A673 (cell line): Measurements from ENCODE around the gene NMRAL1. TPM values are rescaled to one million over a fixed set of nuclear protein-coding genes. Genes with fewer than 3 reads are reported as not detected.

ENCODE experiments used
- BruUV-seq: library from RNA; stranded (reverse); fragments of 400-500 nt; replicated peaks from 2 replicates; lab custom pipeline; 2021; lab: Mats Ljungman, UMichigan
- CTCF ChIA-PET: fragments of 300-600 bp; sonication (Branson Sonifier 250); formaldehyde crosslinking; loops from one replicate; lab custom pipeline; 2022; ENCODE audit warnings: antibody characterized with exemption; lab: Charles Lee
- POLR2A ChIA-PET: fragments of 300-600 bp; sonication (Branson Sonifier 250); formaldehyde crosslinking; loops from one replicate; lab custom pipeline; 2022; ENCODE audit warnings: antibody characterized with exemption; ENCODE audit not compliant: low non-redundant PET; lab: Charles Lee
- DNase-seq: peaks from one replicate; pipeline ENCODE4 v3.0.0-alpha.2; 2015; ENCODE audit warnings: low spot score
- H3K27ac ChIP-seq: fragments of 200-600 bp; sonication (generic); 2 replicates; pipeline ENCODE4 v1.5.1; 2016; ENCODE audit warnings: mixed run types, low read depth, mild to moderate bottlenecking, mixed read lengths, antibody characterized with exemption, low read length; ENCODE audit not compliant: poor library complexity, severe bottlenecking
- H3K27me3 ChIP-seq: fragments of 200-600 bp; sonication (generic); replicated peaks from 2 replicates; pipeline ENCODE4 v1.6.1; 2017; ENCODE audit warnings: mixed run types, low read depth, mild to moderate bottlenecking, mixed read lengths, antibody characterized with exemption, low read length; ENCODE audit not compliant: insufficient read depth, poor library complexity
- H3K36me3 ChIP-seq: fragments of 200-600 bp; sonication (generic); 2 replicates; pipeline ENCODE4 v1.6.1; 2016; ENCODE audit warnings: mixed run types, mild to moderate bottlenecking, mixed read lengths, antibody characterized with exemption, low read length; ENCODE audit not compliant: insufficient read depth, poor library complexity, severe bottlenecking
- H3K4me1 ChIP-seq: fragments of 200-600 bp; sonication (generic); 2 replicates; pipeline ENCODE4 v1.6.1; 2017; ENCODE audit warnings: mixed run types, mild to moderate bottlenecking, mixed read lengths, antibody characterized with exemption, low read length; ENCODE audit not compliant: insufficient read depth, poor library complexity, severe bottlenecking
- H3K4me3 ChIP-seq: fragments of 200-600 bp; sonication (generic); 2 replicates; pipeline ENCODE4 v1.5.1; 2016; ENCODE audit warnings: low read depth, mixed run types, mild to moderate bottlenecking, mixed read lengths, low read length; ENCODE audit not compliant: poor library complexity, severe bottlenecking
- H3K9me3 ChIP-seq: fragments of 200-600 bp; sonication (generic); 2 replicates; pipeline ENCODE4 v1.6.1; 2016; ENCODE audit warnings: mixed run types, low read depth, mild to moderate bottlenecking, mixed read lengths, antibody characterized with exemption, low read length; ENCODE audit not compliant: poor library complexity, severe bottlenecking
- CTCF ChIP-seq: fragments of 300-800, 200-600 bp; sonication (generic); conservative IDR thresholded peaks from 2 replicates; pipeline ENCODE4 v1.5.1; 2017; ENCODE audit warnings: low read depth, mild to moderate bottlenecking, antibody characterized with exemption, low read length, moderate library complexity, mixed read lengths
- EZH2 ChIP-seq: fragments of 200-600 bp; sonication (generic); IDR thresholded peaks from 2 replicates; pipeline ENCODE4 v1.6.1; 2017; ENCODE audit warnings: borderline replicate concordance, low read depth, mild to moderate bottlenecking, mixed read lengths, antibody characterized with exemption, low read length; ENCODE audit not compliant: poor library complexity, severe bottlenecking
- intact Hi-C: fragments of 100-400 bp; cut with micrococcal nuclease; formaldehyde crosslinking; loops from one replicate; pipeline ENCODE4 v1.10.0; 2022; ENCODE audit not compliant: unreplicated experiment
- total RNA-seq: library from RNA; stranded (reverse); gene quantifications from 2 replicates; pipeline ENCODE4 v1.2.3, GENCODE V29; 2021

Gene NMRAL1
- total RNA-seq, 1 experiment from 2014 or later = 85.8 TPM

- DNase-seq = no peak
- Histone ChIP-seq H3K27ac (no peak overlapping the region), H3K9me3 (no peaks in the 10 kb centered on the region), H3K36me3 (peaks cover 79% of the 10 kb centered on the region), H3K4me1 (peaks cover 13% of the 10 kb centered on the region), H3K27me3 (no peaks in the 10 kb centered on the region), H3K4me3 (no peak overlapping the region)
- no TSS peak for BruUV-seq
- TF ChIP-seq EZH2 (no peak), CTCF (no peak)
- ChIA-PET POLR2A (no interaction called here), CTCF (no interaction called here)
- intact Hi-C loops = no loop called here
These were observed 19.8 kb downstream of the NMRAL1 start for GRCh38 chr16:4454623-4455022.

GRCh38 chr16:4452674-4453073 lies 21.8 kb downstream of the NMRAL1 start:
- ChIA-PET CTCF (no interaction called here), POLR2A (no interaction called here)
- Histone ChIP-seq H3K4me3 (no peak overlapping the region), H3K27me3 (no peaks in the 10 kb centered on the region), H3K9me3 (no peaks in the 10 kb centered on the region), H3K36me3 (peaks cover 90% of the 10 kb centered on the region), H3K27ac (peak overlapping the region; percentile 13), H3K4me1 (peaks cover 13% of the 10 kb centered on the region)
- BruUV-seq = no TSS peak
- intact Hi-C loops = no loop called here
- DNase-seq = no peak
- TF ChIP-seq EZH2 (no peak), CTCF (no peak)

GRCh38 chr16:4450931-4451519 lies 23.4 kb downstream of the NMRAL1 start:
- H3K27me3 ChIP-seq = no peaks in the 10 kb centered on the region
- peak; percentile 43 for DNase-seq
- BruUV-seq = no TSS peak
- no peaks in the 10 kb centered on the region for H3K9me3 ChIP-seq
- peaks cover 13% of the 10 kb centered on the region for H3K4me1 ChIP-seq
- H3K36me3 ChIP-seq = peaks cover 88% of the 10 kb centered on the region
- intact Hi-C loops = no loop called here
- ChIA-PET POLR2A (interaction anchor here (0.7 kb wide), 1 partner anchor 13 kb away, joined by 18 read pairs; no protein-coding TSS in a partner anchor), CTCF (no interaction called here)
- no peak overlapping the region for H3K4me3 ChIP-seq
- no peak for TF ChIP-seq EZH2
- no peak for TF ChIP-seq CTCF
- H3K27ac ChIP-seq = peak overlapping the region; percentile 82
